ENCODE measurements around the gene LUC7L2.

Gene LUC7L2

DNA sequence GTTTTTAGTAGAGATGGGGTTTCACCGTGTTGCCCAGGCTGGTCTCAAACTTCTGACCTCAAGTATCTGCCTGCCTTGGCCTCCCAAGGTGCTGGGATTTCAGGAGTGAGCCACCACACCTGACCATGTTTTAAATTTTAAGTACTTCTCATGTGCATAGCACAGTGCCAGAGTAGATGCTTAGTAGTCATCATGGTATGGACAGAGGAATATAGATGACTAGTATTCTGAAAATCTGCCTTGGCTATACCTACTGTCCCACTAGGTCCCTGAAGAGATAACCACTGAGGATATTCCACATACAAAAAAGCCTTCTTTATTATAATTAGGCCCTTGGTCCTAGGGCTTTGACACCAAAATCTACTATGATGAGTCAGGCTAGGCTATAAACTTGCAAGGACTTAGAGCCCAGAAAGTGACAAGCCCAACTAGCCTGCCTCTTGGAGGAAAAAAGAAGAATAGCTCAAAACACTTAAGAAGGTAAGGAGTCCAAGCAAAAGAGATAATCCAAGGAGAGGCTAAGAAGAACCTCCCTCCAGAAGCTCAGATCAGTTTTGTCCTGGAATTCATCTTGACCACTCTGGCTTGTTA is 34.0 kb downstream of the LUC7L2 start:
- TF ChIP-seq SIN3A (IDR thresholded peaks at IDR 0.05; ENCODE audit: borderline replicate concordance, insufficient read depth, low read length) = no peak
- no peak for TF ChIP-seq POLR2AphosphoS5 (IDR thresholded peaks at IDR 0.05; ENCODE audit: low read depth, low read length)
- TF ChIP-seq, protein P1, sequence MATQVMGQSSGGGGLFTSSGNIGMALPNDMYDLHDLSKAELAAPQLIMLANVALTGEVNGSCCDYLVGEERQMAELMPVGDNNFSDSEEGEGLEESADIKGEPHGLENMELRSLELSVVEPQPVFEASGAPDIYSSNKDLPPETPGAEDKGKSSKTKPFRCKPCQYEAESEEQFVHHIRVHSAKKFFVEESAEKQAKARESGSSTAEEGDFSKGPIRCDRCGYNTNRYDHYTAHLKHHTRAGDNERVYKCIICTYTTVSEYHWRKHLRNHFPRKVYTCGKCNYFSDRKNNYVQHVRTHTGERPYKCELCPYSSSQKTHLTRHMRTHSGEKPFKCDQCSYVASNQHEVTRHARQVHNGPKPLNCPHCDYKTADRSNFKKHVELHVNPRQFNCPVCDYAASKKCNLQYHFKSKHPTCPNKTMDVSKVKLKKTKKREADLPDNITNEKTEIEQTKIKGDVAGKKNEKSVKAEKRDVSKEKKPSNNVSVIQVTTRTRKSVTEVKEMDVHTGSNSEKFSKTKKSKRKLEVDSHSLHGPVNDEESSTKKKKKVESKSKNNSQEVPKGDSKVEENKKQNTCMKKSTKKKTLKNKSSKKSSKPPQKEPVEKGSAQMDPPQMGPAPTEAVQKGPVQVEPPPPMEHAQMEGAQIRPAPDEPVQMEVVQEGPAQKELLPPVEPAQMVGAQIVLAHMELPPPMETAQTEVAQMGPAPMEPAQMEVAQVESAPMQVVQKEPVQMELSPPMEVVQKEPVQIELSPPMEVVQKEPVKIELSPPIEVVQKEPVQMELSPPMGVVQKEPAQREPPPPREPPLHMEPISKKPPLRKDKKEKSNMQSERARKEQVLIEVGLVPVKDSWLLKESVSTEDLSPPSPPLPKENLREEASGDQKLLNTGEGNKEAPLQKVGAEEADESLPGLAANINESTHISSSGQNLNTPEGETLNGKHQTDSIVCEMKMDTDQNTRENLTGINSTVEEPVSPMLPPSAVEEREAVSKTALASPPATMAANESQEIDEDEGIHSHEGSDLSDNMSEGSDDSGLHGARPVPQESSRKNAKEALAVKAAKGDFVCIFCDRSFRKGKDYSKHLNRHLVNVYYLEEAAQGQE (IDR thresholded peaks at IDR 0.05; ENCODE audit: insufficient read depth in 1 of 2, low read depth in 2 of 2, low read length in 2 of 2) = no peak
- no peak for TF ChIP-seq TAF1 (IDR thresholded peaks at IDR 0.05; ENCODE audit: borderline replicate concordance, insufficient read depth, low read length)
- TF ChIP-seq FOXP2 (optimal IDR thresholded peaks at IDR 0.05; ENCODE audit: borderline replicate concordance, extremely low read depth, extremely low read length, insufficient read depth) = no peak

DNA sequence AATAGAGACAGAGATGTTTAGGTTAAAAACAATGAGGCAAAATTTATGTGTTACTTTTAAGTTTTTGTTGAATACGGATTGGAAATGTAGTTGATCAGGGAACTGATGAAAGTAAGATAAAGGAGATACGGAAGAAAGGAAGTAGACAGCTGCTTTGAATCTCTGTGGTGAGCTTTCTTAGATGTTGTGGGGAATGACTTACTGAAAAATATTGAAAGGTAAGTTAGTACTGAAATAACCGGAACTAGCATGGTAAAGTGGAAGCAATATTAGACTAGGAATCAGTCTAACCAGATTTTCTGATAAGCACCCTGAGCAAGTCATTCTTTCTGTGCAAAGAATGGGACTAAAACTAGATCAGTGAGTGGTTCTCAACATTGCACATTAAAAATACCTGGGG is 34.8 kb downstream of the LUC7L2 start:
- no peak for TF ChIP-seq FOXP2 (optimal IDR thresholded peaks at IDR 0.05; ENCODE audit: borderline replicate concordance, extremely low read depth, extremely low read length, insufficient read depth)
- TF ChIP-seq, protein P1 (IDR thresholded peaks at IDR 0.05; ENCODE audit: insufficient read depth in 1 of 2, low read depth in 2 of 2, low read length in 2 of 2) = no peak
- TF ChIP-seq TAF1 (IDR thresholded peaks at IDR 0.05; ENCODE audit: borderline replicate concordance, insufficient read depth, low read length) = no peak
- TF ChIP-seq SIN3A (IDR thresholded peaks at IDR 0.05; ENCODE audit: borderline replicate concordance, insufficient read depth, low read length) = no peak
- TF ChIP-seq POLR2AphosphoS5 (IDR thresholded peaks at IDR 0.05; ENCODE audit: low read depth, low read length) = no peak

DNA sequence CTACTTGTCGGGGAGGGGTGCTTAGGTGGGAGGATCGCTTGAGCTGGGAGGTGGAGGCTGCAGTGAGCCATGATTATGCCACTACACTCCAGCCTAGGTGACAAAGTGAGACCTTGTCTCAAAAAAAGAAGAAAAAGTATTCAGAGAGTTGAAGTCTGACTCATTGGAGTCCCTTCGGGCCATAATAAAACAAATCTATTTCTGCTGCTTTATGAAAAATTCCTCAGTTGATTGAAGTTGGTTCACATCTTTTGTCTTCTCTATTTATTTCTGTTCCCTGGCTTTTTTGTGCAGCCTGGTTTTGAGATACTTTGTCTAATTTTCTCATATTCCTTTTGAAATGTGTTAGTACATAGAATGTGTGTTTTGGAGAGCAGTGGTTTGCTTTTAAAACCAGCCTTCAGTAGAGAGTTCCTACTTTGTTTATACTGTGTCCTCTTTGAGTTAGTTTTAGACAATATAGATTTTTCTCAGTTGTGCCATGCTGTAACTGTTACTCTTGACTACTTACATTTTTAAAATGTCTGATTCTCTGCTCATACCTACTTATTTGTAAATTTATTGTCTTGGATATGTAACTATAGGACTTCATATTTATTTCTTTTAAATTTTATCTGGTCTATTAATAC is 36.7 kb downstream of the LUC7L2 start:
- TF ChIP-seq POLR2AphosphoS5 (IDR thresholded peaks at IDR 0.05; ENCODE audit: low read depth, low read length) = no peak

DNA sequence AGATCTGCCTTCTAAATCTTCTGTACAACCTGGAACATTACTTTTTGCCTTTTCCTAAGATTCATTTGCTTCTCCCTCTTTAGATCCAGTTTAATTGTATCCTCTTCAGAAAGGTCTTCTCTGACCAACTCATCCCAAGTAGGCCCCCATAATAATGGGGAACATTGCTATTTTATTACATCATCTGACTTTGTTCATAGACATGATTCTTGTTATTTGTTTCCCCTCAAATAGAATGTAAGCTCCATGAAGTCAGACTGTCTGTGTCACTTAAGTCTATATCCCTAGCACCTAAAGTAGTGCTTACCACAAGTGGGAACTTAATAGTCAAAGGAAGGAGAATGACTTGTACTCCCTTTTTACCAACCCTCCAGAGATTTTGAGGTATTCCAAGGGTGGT is 37.5 kb downstream of the LUC7L2 start:
- TF ChIP-seq, protein P1 (IDR thresholded peaks at IDR 0.05; ENCODE audit: insufficient read depth in 1 of 2, low read depth in 2 of 2, low read length in 2 of 2) = no peak
- TF ChIP-seq FOXP2 (optimal IDR thresholded peaks at IDR 0.05; ENCODE audit: borderline replicate concordance, extremely low read depth, extremely low read length, insufficient read depth) (no peak), TAF1 (IDR thresholded peaks at IDR 0.05; ENCODE audit: borderline replicate concordance, insufficient read depth, low read length) (no peak), SIN3A (IDR thresholded peaks at IDR 0.05; ENCODE audit: borderline replicate concordance, insufficient read depth, low read length) (no peak), POLR2AphosphoS5 (IDR thresholded peaks at IDR 0.05; ENCODE audit: low read depth, low read length) (no peak)

DNA sequence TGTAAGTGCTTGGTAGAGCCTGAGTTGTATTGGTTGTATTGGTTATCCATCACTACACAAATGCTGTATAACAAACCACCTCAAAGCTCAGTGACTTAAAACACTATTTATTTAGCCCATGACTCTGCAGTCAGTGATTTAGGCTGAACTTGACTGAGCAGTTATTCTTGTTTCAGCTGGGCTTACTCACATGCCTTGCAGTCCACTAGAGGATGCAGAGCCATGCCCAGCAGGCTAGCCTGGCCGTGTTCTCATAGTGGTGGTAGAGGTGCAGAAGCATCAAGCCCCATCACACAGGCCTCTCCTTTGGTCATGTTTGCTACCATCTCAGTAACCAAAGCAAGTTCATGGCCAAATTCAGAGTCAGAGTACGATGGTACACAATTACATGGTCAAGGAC is 43.9 kb downstream of the LUC7L2 start:
- TF ChIP-seq, protein P1 (IDR thresholded peaks at IDR 0.05; ENCODE audit: insufficient read depth in 1 of 2, low read depth in 2 of 2, low read length in 2 of 2) = no peak
- TF ChIP-seq POLR2AphosphoS5 (IDR thresholded peaks at IDR 0.05; ENCODE audit: low read depth, low read length) (no peak), SIN3A (IDR thresholded peaks at IDR 0.05; ENCODE audit: borderline replicate concordance, insufficient read depth, low read length) (no peak), FOXP2 (optimal IDR thresholded peaks at IDR 0.05; ENCODE audit: borderline replicate concordance, extremely low read depth, extremely low read length, insufficient read depth) (no peak), TAF1 (IDR thresholded peaks at IDR 0.05; ENCODE audit: borderline replicate concordance, insufficient read depth, low read length) (no peak)
